Astrocyte (in vitro differentiated cells and primary cell): Measurements from ENCODE around the gene C10orf67.

Experiments used
- EZH2 ChIP-seq: IDR thresholded peaks from 2 replicates; pipeline ENCODE4 v1.6.1; 2012; ENCODE audit warnings: mild to moderate bottlenecking, low read length, inconsistent platforms; ENCODE audit not compliant: insufficient read depth
- TF ChIP-seq, protein P1 (sequence below): IDR thresholded peaks from 2 replicates; pipeline ENCODE4 v1.5.1; 2011; ENCODE audit warnings: low read depth, mild to moderate bottlenecking, inconsistent platforms, low read length, moderate library complexity; ENCODE audit not compliant: insufficient read depth

DNA sequence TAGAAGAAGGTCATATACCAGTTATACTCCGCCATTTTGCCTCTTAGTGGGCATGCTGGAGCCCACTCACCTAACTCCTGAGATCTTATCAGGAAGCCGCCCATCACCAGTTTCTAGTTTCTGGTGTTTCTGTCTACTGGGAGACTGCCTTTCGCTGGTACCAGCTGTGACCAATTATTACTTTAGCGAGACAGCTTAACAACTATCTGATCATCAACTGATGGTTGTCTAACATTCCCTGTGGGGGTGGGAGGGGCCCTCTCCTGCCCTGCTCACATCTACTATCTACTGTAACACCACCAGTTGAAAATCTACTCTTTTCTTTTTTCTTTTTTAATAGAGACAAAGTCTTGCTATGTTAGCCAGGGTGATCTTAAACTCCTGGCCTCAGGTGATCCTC is 46.2 kb upstream of the C10orf67 start:
- TF ChIP-seq EZH2, result no peak
- TF ChIP-seq, protein P1, sequence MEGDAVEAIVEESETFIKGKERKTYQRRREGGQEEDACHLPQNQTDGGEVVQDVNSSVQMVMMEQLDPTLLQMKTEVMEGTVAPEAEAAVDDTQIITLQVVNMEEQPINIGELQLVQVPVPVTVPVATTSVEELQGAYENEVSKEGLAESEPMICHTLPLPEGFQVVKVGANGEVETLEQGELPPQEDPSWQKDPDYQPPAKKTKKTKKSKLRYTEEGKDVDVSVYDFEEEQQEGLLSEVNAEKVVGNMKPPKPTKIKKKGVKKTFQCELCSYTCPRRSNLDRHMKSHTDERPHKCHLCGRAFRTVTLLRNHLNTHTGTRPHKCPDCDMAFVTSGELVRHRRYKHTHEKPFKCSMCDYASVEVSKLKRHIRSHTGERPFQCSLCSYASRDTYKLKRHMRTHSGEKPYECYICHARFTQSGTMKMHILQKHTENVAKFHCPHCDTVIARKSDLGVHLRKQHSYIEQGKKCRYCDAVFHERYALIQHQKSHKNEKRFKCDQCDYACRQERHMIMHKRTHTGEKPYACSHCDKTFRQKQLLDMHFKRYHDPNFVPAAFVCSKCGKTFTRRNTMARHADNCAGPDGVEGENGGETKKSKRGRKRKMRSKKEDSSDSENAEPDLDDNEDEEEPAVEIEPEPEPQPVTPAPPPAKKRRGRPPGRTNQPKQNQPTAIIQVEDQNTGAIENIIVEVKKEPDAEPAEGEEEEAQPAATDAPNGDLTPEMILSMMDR, result no peak
